NCI-H1092 treated with DMSO at 0.1 percent for 48 hours (cell line): Measurements from ENCODE around the gene ZER1.
"Not testable (repeated sequence)": the region's sequence is repeated elsewhere in the genome, so short reads cannot be mapped to it uniquely, and the experiment has no call there.

Experiments used
- DNase-seq: peaks from one replicate; lab custom pipeline; 2025; lab: John Stamatoyannopoulos, UW

The ZER1 gene

DNA sequence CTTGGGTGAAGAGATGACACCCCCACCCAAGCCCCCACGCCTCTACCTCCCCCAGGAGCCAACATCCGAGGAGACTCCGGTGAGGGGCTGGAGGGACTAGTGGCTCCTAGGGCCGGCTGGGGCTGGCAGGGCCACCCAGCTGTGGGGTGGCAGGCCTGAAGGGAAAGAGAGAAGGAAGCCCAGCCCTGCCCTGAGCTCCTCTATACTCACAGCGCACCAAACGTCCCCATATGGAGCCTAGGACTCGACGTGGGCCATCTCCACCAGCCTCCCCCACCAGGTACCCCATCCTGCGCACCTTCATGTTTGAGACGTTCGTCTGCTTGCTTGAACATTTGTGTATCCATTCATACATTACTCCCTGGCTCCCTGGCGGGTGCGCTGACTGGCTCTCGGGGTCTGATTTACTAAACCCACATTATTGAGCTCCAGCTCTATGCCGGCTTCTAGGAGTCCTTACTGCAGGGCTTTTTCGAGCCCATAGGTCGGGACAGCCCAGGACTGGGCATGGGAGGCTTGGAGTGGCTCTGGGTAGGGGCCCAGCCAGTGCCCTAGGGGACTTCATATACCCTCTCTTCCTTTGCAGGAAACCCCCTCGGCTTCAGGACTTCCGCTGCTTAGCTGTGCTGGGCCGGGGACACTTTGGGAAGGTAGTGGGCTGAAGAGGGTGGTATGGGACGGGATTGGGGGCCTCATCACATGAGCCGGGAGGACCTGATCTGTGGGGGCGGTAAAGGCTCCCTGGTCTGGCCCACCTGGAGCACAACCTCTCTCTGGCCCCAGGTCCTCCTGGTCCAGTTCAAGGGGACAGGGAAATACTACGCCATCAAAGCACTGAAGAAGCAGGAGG, 56.9 kb downstream of the ZER1 start:
- DNase-seq, result no peak

DNA sequence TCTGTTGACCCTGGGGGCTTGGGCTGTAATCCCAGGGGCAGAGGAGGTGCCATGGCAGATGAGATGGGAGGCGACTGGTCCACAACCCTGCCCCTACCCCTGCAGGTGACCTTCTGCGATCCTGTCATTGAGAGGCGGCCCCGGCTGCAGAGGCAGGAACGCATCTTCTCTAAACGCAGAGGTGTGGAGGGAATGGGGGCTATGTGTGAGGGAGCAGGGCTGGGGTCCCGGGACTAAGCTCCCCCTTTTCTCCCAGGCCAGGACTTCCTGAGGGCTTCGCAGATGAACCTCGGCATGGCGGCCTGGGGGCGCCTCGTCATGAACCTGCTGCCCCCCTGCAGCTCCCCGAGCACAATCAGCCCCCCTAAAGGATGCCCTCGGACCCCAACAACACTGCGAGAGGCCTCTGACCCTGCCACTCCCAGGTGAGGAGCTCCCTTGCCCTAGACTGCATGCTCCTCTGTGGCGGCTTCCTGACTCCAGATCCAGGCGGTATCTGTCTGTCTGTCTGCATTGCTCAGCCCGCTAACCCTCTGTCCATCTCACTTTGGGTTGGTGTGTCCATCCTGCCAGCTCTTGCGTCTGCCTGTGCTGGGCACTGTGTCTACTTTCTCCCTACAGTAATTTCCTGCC, 57.7 kb downstream of the ZER1 start:
- no peak for DNase-seq

DNA sequence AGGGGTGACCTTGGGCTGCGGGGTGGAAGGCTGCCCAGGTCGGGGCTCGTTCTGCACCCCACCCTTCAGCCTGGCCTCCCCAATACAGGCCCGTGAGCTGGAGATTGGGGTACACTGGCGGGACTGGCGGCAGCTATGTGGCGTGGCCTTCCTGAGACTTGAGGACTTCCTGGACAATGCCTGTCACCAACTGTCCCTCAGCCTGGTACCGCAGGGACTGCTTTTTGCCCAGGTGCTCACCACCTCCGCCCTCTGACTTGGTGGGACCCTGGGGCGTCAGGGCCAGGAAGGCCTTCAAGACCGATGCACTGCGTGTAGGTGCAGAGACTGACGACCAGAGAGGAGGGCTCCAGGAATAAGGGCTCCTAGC, 58.3 kb downstream of the ZER1 start:
- DNase-seq, result no peak

DNA sequence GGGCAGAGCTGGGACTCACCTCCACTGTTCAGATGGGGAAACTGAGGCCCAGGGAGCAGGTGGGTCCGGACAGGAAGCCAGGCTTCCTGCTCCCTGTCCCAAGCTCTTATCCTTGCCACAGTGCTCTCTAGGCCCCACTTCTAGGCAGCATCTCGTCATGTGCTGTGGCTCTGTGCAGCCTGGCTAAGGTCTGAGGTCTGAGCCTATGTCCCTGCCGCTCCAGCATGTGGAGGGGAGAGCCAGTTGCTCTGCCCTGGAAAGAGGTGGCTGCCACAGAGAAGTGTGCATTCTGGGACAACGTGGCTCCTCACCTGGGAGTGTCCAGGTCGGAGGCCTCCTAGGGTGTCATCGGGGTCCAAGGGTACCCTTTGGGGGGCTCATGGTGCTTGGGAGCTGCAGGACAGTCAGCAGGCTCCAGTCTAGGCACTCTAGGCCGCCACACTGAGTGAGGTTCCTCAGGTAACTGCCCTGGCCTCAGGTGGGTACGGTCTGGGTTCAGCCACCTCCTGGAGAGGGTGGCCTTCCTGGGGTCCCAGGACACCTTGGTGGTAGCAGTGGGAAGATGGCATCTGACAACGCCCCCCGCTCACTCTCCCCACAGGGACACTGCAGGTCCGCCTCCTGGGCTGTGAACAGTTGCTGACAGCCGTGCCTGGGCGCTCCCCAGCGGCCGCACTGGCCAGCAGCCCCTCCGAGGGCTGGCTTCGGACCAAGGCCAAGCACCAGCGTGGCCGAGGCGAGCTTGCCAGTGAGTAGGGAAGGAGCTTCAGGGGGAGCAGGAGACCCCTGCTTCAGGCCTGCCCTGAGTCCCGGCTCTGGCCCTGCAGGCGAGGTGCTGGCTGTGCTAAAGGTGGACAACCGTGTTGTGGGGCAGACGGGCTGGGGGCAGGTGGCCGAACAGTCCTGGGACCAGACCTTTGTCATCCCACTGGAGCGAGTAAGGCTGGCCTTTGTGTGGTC, 59.0 kb downstream of the ZER1 start:
- DNase-seq, result no peak

DNA sequence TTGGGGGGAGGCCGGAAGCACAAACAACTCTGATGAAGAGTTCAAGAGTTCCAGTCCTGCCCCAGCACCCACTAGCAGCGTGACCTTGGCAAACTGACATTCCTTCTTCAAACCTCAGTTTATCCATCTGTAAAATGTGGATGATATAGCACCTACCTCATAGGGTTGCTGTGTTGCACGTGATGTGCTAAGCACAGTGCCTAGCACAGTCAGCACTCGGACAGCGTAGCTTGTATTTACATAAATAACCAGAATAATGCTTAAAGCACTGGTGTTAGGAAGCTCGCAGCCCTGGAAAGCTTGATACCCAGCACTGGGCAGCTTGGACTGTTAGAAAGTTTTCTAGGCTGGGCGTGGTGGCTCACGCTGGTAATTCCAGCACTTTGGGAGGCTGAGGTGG, 64.3 kb downstream of the ZER1 start:
- DNase-seq, result no peak

DNA sequence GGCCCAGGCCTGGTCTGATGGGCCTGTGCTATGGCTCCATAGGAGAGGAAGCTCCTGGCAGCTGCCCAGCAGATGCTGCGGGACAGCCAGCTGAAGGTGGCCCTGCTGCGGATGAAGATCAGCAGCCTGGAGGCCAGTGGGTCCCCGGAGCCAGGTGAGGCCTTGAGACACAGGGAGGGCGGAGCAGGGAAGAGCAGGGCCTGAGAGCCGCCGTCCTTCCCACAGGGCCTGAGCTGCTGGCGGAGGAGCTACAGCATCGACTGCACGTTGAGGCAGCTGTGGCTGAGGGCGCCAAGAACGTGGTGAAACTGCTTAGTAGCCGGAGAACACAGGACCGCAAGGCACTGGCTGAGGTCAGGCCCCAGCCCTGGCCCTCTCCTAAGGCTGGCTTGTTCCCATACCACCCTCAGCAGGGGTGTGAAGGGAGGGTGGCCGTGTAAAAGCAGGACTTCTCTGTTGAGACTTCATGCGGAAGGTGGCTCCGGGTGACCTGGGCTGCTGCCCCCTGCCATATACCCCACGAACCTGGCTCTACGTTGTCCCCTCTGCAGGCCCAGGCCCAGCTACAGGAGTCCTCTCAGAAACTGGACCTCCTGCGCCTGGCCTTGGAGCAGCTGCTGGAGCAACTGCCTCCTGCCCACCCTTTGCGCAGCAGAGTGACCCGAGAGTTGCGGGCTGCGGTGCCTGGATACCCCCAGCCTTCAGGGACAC, 64.9 kb downstream of the ZER1 start:
- no peak for DNase-seq

DNA sequence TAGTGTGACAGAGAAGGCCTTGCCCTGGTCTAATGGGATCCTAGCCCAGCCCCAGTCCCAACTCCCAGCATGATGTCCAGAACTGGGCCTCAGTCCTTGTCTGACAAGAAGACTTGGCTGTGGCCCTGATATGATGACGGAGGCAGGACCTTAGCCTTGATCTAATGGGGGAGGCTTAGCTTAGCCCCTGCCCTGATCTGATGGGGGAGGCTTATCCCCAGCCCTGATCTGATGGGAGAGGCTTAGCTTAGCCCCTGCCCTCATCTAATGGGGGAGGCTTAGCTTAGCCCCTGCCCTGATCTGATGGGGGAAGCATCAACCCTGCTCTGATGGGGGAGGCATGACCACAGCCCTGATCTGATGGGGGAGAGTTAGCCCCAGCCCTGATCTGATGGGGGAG, 65.7 kb downstream of the ZER1 start:
- DNase-seq, result no peak

DNA sequence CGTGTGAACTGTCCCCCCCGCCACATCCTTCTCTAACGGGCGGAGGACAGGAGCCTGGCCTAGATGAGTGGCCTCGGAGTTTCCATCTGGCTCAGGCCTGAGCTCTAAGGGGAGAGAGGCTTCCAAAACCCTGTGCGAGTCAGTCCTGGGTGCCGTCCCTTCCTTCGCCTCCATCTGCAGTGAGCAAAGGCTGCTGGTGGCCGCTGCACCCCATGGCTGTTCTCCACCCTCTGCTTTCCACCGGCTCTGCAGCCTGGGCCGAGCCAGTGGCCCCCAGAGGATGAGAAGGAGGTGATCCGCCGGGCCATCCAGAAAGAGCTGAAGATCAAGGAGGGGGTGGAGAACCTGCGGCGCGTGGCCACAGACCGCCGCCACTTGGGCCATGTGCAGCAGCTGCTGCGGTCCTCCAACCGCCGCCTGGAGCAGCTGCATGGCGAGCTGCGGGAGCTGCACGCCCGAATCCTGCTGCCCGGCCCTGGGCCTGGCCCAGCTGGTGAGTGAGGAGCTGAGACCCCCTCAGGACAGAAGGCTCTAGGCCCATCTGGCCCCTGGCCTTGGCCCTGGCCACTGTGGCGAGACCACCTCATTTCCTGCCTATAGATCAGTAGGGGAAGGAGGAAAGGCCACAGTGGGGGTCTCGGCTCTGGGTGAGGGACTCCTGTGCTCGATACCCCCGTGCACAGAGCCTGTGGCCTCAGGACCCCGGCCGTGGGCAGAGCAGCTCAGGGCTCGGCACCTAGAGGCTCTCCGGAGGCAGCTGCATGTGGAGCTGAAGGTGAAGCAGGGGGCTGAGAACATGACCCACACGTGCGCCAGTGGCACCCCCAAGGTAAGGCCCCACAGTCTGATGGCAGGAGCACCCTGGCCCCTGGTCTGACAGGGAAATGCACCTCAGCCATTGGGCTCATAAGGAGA, 66.4 kb downstream of the ZER1 start:
- no peak for DNase-seq

DNA sequence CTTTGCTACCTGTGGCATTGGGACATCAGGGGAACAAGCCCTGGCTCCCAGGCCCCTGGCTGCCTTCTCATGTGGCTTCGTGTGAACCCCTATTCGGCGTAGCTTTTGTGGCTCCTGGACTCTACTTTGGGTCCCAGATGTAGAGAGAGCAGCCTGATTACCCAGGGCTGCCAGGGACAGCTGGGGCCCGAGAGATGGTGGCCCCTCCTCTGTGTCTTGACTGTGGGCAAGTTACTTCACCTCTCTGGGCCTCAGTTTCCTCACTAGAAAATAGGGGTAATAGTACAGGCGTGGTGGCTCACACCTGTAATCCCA, 67.4 kb downstream of the ZER1 start:
- DNase-seq, result no peak

DNA sequence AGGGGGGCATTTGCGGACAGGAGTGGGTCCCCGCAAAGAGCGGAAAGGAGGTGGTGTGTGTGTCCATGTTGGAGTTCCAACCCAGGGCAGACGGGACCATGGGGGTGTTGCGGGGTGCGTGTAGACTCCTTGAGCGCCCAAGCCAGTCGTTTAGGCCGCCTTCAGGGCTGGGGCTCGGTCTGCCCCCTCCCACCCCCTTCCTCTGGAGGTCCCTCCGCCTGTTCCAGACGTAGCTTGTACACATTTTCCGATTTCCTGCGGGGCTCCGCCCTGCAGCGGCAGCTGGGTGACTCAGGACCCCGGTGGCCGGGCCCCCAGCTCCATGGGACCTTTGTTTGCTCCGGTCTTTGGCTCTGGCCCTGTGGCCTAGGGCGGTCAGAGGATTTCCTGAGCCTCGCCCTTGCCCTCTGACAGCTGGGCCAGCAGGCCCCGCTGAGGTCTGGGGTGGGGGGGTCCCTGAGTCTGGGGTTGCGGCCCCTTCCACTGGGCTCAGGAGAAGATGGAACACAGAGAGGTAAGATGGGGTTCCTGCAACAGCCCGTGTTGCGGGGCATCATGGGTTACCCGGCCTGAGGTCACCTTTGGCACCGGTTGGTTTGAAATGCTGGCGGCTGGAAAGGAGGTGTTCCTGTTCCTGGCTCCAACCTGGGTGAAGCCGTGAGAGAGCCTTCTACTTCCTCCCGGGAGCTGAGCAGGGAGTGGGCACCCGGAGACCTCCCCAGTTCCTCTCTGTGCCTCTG, 67.9 kb downstream of the ZER1 start:
- DNase-seq, result no peak

DNA sequence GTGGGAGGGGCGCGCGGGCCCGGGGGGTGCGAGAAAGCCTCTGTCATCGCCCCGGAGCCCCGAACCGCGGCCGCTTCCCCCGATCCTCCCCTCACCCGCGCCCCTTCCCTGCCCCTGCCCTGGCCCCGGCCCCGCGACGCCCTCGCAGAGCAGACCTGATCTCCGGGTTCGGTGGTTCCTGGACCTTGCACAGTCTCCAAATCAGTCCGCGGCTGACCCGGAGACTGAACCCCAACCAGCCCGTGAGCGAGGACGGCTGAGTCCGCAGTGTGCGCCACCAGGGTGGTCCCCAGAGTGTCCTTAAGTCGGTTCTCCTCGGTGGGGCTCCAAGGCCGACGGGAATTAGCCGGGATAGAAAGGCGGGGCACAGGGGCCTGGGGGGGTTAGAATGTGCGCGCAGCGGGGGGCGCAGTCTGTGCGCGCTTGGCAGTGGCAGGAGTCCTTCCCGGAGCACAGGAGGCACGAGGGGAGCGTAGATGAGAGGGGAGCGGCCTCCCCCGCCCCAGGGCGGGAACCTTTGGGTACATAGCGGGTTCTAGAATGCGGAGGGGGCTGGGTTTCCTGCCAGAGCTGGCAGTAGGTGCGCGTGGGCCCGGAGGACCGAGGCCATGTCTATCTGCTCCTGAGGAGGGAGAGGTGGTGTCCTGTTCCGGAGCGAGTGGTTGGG, 68.6 kb downstream of the ZER1 start:
- no peak for DNase-seq

DNA sequence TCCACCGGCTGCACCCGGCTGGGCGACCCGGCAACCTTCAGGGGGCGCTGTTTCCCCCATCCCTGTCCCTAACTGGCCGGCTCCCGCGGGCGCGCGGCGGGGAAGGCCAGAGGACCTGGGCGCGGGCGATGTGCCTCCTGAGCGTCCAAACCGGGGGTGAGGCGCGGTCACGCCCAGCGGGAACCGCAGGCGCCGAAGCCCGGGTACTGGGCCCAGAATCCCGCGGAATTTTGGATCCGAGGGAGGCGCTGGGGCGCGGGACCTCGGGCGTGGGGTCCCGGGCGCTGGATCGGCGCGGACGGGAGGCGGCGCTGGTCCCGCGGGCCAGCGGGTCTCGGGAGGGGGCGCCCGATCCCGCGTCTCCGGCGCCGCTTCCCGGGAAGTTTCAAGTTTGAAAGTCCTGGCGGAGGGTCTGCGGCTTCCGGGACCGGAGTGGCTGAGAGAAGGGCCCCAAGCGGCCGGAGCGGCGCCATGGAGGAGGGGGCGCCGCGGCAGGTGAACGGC, 69.2 kb downstream of the ZER1 start, which contains the start of gene PKN3:
Gene PKN3, plus strand, starts transcription at position 59 of the 504 bp plus-strand sequence. Its CDS starts 413 bp downstream, at position 472.
- peak; percentile 77 for DNase-seq

DNA sequence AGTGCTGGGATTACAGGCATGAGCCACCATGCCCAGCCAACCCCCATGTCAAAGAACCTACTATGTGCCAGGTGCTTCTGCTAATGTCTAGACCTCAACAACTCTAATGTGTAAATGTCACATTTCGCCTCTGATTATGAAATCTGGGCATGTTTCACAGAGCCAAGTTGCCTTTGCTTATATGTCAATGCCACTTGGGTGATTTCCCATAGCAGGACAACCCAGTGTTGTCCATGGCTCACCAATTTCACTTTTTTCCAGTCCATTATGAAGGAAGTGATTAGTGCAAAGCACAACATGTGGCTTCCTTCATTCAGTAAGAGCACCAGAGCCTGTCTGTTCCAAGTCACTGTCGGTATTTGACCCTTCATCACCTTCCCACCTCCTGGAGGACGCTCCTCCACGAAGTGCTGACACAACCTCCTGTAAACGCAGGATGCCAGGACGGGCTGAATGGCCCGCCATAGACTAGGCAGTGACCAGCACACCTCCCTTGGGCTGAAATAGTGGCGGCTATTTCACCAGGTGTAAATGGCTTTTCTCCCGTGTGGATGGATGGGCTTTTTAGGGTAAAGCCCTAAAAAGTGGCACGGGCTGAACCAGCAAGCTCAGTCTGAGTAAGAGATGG, 70.4 kb downstream of the ZER1 start:
- no peak for DNase-seq

DNA sequence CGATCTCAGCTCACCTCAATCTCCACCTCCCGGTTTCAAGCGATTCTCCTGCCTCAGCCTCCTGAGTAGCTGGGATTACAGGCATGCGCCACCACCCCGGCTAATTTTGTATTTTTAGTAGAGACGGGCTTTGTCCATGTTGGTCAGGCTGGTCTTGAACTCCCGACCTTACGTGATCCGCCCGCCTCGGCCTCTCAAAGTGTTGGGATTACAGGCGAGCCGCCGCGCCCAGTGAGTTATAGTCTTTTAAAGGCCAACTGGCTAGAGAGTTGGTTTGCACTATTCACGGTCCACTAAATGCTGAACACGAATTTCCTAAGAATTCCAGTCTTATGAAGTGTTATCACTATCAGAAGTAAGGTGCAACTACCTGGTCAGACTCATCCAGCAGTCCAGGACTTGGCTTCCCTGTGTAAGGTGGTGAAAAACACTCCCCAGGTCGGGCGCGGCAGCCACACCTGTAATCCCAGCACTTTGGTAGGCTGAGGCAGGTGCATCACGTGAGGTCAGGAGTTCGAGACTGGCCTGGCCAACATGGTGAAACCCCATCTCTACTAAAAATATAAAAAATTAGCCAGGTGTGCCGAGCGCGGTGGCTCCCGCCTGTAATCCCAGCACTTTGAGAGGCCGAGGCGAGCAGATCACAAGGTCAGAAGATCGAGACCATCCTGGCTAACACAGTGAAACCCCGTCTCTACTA, 72.5 kb downstream of the ZER1 start:
- not testable (repeated sequence) for DNase-seq

DNA sequence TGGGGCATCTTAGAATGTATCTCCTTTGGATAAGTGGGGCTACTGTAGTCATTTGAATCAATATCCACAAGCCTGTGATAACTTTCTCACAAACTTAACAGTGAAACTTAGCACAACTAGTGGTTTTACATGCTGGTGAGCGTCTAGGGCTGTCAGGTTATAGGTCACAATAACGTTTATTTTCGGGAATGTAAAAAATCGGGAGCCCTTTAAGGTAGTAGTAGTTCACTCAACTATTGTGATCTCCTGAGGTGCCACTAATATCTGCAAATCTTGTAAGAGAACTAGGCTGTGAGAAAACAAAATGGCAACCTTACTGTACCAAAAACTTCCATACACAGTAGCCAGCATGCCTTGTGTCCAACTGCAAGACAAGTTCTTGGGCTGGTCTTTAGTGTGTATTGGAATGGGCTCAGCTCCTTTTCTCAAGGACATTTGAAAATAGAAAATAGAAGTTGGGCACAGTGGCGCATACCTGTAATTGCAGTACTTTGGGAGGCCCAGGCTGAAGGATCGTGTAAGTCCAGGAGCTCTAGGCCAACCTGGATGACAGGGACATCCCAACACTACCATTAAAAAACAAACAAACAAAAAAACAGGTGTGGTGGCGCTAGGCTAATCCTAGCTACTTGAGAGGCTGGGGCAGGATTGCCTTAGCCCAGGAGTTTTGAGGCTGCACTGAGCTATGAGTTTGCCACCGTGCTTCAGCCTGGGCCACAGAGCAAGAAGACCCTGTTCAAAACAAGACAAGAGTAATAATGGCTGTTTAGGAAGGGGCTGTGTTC, 74.6 kb downstream of the ZER1 start:
- no peak for DNase-seq

DNA sequence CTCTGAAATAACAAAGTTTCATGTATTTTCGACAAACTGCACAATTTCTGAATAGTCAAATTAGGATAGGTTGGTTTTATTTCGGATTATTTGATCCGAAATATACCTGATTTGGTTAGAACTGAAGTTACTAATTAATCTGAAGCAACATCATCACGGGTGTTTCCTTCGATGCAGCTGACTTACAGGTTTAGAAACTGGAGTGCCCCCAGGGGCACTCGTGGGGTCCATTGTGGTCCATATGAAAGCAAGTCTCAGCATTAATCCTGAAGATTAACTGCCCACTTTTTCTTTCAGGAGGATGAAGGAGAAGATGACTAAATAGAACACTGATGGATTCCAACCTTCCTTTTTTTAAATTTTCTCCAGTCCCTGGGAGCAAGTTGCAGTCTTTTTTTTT, 77.4 kb downstream of the ZER1 start:
- no peak for DNase-seq

DNA sequence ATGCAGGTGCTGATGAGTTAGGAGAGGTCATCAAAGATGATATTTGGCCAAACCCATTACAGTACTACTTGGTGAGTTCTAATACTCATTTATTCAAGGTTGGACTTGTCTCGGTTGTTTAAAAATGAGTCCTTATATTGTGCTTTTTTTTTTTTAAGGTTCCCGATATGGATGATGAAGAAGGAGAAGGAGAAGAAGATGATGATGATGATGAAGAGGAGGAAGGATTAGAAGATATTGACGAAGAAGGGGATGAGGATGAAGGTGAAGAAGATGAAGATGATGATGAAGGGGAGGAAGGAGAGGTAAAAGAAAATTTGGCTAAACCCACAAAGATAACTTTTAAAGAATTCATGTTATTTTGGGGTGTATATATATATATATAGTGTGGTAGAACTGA, 78.0 kb downstream of the ZER1 start:
- DNase-seq, result not testable (repeated sequence)

DNA sequence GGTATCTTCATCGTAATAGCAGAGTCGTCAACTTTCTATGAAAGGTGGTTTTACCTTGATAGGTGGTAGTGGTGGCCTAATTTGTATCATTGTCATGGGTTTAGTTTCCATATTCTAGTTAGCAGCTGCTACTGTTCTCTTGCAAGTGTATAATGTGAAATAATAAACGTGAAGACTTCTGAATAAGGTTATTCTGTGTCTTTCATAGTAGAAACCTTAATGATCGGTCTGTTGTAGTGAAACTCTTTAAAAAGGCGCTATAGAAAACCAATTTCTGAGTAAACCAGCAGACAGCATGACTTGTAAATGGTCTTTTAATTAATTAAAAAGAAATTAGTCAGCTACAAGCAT, 81.1 kb downstream of the ZER1 start:
- DNase-seq, result no peak
